SJSA1 (cell line): ENCODE data around the gene SLX1B. TPM values are rescaled to one million over a fixed set of nuclear protein-coding genes. Genes with fewer than 3 reads are reported as not detected.
A peak's percentile ranks its signal among the peaks of the same experiment; 100 is the strongest.
"Not testable (repeated sequence)": the region's sequence is repeated elsewhere in the genome, so short reads cannot be mapped to it uniquely, and the experiment has no call there.

Experiments used
- DNase-seq, 2 experiments: peaks; one replicate each; pipeline ENCODE4 v3.0.0-alpha.2; 2015 to 2020; ENCODE audit warnings: low spot score in 2 of 2, low read depth in 1 of 2
- H3K27ac ChIP-seq: fragments of 250-450 bp; sonication (Bioruptor Pico); 2 replicates; pipeline ENCODE4 v1.5.1; 2020; ENCODE audit warnings: mild to moderate bottlenecking, moderate library complexity
- H3K27me3 ChIP-seq: fragments of 250-450 bp; sonication (Bioruptor Pico); replicated peaks from 2 replicates; pipeline ENCODE4 v1.5.1; 2020; ENCODE audit warnings: mild to moderate bottlenecking, moderate library complexity
- H3K36me3 ChIP-seq: fragments of 250-450 bp; sonication (Bioruptor Pico); 2 replicates; pipeline ENCODE4 v1.5.1; 2020; ENCODE audit warnings: mild to moderate bottlenecking
- H3K4me1 ChIP-seq: fragments of 250-450 bp; sonication (Bioruptor Pico); replicated peaks from 2 replicates; pipeline ENCODE4 v1.6.1; 2021; ENCODE audit warnings: mild to moderate bottlenecking
- H3K4me3 ChIP-seq: fragments of 250-450 bp; sonication (Bioruptor Pico); 2 replicates; pipeline ENCODE4 v1.5.1; 2020; ENCODE audit warnings: mild to moderate bottlenecking
- H3K9me3 ChIP-seq: fragments of 250-450 bp; sonication (Bioruptor Pico); replicated peaks from 2 replicates; pipeline ENCODE4 v1.5.1; 2020; ENCODE audit warnings: mild to moderate bottlenecking
- total RNA-seq: library from RNA; depleted of rRNA; stranded (reverse); fragments of >200 nt; shearing (Covaris generic); gene quantifications from 2 replicates; pipeline ENCODE4 v1.2.3, GENCODE V29; 2014; rRNA removed

SLX1B gene
- 20.5 and 31.8 TPM in 2 replicates for total RNA-seq

DNA sequence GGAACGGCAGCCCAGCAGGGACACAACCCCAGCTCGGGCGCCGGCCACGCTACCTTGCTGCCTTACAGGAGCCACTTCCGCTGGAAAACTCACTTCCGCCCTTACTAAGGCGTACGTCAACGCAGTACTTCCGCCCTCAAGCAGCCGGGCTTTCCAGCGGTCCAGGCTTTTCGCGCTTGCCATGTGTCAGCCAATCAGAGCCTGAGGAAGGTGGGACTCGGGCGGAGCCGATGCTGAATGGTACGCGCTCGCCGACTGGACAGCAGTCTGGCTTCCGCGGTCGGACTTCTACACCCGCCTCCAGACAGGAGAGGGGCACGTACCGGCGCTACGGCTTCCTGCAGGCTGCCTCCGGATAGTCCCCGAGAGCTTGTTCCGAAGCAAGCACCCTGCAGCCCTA is at the start of gene SLX1B, which contains the start of gene BOLA2:
SLX1B (plus strand) TSS at position 265 of the 400 bp plus-strand sequence.
BOLA2 (minus strand) TSS at position 83 of the 400 bp plus-strand sequence. CDS start 98 bp downstream, outside the sequence.
- not testable (repeated sequence) for H3K27me3 ChIP-seq, H3K4me1 ChIP-seq, DNase-seq, H3K4me3 ChIP-seq, H3K9me3 ChIP-seq, H3K27ac ChIP-seq, H3K36me3 ChIP-seq

DNA sequence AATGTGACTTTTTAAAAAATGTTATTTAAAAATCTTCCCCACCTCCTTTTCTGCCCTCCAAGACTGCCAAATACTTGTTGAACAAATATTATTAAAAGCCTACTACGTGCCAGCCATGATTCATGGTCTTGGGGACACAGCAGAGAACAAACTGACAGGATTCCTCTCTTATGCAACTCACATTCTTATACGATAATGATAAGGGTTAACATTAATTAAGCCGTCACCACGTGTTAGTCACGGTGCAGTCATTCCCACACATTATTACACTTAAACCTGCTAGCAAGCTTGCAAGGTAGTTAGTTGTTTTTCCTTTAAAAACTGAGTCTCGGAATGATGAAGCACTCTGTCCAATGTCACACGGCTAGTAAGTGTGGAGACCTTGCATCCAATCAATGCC is 49.1 kb upstream of the SLX1B start:
- not testable (repeated sequence) for DNase-seq, H3K27me3 ChIP-seq, H3K4me3 ChIP-seq, H3K36me3 ChIP-seq, H3K9me3 ChIP-seq, H3K27ac ChIP-seq, H3K4me1 ChIP-seq

DNA sequence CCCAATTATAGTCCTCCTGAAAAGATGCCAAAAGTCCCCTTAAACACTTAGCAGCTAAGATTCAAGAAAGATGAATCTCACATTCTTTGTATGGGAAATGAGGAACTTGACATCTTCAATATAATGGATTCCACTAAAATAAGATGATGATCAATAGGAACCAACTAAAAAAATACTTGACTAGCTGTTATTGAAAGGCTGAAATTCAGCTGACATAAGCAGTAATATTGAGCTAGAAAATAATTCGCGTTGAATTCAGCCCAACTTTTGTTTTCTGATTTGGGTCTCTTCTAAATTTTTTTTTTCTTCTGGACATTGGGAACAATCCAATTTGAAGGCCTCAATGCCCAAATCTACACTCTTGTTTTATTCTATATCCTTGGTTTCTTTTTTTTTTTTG is 30.7 kb upstream of the SLX1B start:
- not testable (repeated sequence) for H3K4me1 ChIP-seq, H3K9me3 ChIP-seq, H3K4me3 ChIP-seq, H3K27ac ChIP-seq, DNase-seq, H3K36me3 ChIP-seq, H3K27me3 ChIP-seq

DNA sequence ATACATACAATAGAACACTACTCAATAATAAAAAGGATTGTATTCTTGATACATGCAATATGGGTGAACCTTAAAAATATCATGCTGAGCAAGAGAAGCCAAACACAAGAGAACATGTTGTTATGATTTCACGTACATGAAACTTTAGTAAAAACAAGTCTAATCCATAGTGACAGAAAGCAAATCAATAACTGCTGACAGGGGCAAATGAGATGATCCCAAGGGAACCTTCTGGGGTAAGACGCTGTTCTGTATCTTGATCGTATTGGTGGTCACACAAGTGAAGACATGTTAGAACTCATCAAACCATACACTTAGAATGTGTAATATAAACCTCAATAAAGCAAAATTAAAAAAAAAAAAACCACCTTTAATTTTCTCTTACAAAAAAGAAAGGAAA is 28.9 kb upstream of the SLX1B start:
- not testable (repeated sequence) for H3K36me3 ChIP-seq, H3K4me3 ChIP-seq, H3K4me1 ChIP-seq, H3K27me3 ChIP-seq, H3K27ac ChIP-seq, DNase-seq, H3K9me3 ChIP-seq

GRCh38 chr16:29453754-29454153 is 579 bp upstream of the SLX1B start:
- not testable (repeated sequence) for H3K27ac ChIP-seq, H3K9me3 ChIP-seq, H3K36me3 ChIP-seq, DNase-seq, H3K27me3 ChIP-seq, H3K4me1 ChIP-seq, H3K4me3 ChIP-seq

DNA sequence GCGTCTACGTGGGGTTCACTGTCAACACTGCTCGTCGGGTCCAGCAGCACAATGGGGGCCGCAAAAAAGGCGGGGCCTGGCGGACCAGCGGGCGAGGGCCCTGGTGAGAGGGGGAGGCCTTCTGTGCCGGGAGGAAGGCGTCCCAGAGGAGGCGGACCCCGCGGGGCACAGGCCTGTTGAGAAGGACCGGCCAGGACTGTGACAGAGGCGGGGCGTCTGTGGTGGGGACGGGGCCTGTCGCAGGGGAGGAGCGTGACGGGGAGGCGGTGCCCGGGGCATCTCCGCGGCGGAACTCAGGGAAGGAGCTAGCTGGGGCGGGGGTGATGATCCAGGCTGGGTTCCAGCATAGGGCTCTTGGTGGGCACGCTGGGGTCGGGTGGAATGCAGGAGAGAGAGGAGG is 495 bp downstream of the SLX1B start:
- not testable (repeated sequence) for DNase-seq, H3K36me3 ChIP-seq, H3K27ac ChIP-seq, H3K27me3 ChIP-seq, H3K9me3 ChIP-seq, H3K4me3 ChIP-seq, H3K4me1 ChIP-seq

DNA sequence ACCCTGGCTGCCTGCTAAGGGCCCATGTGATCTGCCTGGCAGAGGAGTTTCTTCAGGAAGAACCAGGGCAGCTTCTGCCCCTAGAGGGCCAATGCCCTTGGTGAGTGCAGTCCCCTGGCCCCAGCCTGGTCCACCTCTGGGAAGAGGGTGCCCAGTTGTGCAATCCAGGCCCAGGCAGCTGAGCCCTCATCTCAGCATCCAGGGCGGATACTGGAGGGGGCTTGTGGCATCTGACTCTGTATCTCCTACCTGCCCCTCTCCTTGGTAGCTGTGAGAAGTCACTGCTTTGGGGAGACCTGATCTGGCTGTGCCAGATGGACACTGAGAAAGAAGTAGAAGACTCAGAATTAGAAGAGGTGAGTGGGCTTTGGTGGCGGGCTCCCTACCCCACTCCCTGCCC is 3.3 kb downstream of the SLX1B start:
- H3K27me3 ChIP-seq, H3K27ac ChIP-seq, H3K9me3 ChIP-seq, H3K36me3 ChIP-seq, H3K4me1 ChIP-seq, H3K4me3 ChIP-seq, DNase-seq: not testable (repeated sequence)

DNA sequence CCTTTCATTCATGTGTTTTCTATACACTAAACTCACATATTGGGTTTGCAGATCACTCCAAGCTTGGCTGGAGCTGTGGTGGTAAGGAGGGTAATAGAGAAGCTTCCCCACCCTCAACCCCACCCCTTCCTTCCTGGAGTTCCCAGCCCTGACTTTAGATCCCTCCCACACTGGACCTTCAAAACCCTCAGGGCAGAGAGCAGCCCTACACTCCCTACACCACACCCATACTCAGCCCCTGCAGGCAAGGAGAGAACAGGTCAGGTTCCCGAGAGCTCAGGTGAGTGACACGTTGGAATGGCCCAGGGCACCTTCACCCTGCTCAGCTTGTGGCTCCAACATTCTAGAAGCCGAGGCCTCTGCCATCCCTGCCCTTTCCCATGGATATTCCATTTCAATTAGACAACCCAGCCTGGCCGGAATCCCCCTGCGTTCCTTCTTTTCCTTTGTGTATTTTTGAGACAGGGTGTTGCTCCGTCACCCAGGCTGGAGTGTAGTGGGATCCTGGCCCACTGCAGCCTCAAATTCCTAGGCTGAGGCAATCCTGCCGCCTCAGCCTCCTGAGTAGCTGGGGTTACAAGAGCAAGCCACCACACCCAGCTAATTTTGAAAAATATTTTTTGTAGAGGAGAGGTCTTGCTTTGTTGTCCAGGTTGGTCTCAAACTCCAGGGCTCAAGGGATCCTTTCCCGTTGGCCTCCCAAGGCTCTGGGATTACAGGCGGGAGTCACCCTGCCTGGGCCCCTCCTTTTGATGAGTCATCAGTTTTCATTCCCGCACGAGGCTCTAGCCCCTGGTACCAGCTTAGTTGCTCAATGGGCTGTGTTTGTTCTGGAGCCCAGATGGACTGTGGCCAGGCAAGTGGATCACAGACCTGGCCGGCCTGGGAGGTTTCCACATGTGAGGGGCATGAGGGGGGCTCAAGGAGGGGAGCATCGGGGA is 5.6 kb downstream of the SLX1B start, which contains the start of gene SULT1A4:
SULT1A4 (plus strand) TSS at position 208 of the 941 bp plus-strand sequence. CDS start 1,473 bp downstream, outside the sequence.
- not testable (repeated sequence) for H3K27ac ChIP-seq, H3K4me1 ChIP-seq, H3K27me3 ChIP-seq, H3K36me3 ChIP-seq, DNase-seq, H3K9me3 ChIP-seq, H3K4me3 ChIP-seq

DNA sequence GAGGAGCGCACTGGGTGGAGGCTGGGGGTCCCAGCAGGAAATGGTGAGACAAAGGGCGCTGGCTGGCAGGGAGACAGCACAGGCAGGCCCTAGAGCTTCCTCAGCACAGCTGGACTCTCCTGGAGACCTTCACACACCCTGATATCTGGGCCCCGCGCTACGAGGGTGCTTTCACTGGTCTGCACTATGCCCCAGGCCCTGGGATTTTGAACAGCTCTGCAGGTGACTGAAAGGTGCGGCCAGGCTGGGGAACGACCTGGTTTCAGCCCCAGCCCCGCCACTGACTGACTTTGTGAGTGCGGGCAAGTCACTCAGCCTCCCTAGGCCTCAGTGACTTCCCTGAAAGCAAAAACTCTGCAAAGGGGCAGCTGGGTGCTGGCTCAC is 6.3 kb downstream of the SLX1B start:
- not testable (repeated sequence) for H3K27ac ChIP-seq, H3K4me1 ChIP-seq, DNase-seq, H3K9me3 ChIP-seq, H3K36me3 ChIP-seq, H3K4me3 ChIP-seq, H3K27me3 ChIP-seq

GRCh38 chr16:29465985-29466824 is 11.9 kb downstream of the SLX1B start:
- not testable (repeated sequence) for DNase-seq, H3K36me3 ChIP-seq, H3K27me3 ChIP-seq, H3K4me1 ChIP-seq, H3K27ac ChIP-seq, H3K4me3 ChIP-seq, H3K9me3 ChIP-seq

GRCh38 chr16:29466904-29467303 is 12.6 kb downstream of the SLX1B start:
- H3K4me1 ChIP-seq, H3K4me3 ChIP-seq, H3K36me3 ChIP-seq, H3K27ac ChIP-seq, H3K27me3 ChIP-seq, DNase-seq, H3K9me3 ChIP-seq: not testable (repeated sequence)

DNA sequence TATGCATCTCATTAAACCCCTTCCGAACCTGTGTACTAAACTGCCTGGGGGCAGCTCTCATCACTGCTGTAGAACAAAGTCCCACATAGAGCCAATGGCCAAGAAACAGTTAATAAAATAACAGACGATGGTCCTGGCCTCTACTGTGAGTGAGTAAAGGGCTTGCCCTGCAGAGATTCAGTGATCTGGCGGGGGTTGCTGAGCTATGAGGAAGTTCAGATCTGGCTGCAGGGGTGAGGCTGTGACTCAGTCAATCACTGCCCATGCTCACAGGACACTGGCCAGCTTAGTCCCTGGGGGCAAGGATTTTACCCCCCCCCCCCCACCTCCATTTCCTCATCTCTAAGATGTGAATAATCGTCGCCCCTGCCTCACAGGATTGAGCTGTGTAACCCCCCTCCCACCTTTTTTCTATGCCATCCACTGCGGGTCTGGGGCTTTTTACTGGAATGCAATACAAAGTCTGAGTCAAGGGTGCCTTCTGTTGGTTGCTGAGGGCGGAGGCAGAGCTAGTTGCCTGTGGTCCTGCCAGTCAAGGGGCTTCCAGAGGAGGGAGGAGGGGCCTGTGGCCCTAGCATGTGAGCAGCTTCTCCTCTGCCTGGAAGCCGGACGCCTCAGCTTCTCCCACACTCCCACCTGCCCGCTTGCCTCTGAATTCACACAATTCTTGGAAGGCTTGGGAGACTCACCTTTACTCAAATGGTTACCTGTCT is 13.5 kb downstream of the SLX1B start:
- not testable (repeated sequence) for H3K27ac ChIP-seq, H3K9me3 ChIP-seq, H3K4me3 ChIP-seq, H3K27me3 ChIP-seq, DNase-seq, H3K36me3 ChIP-seq, H3K4me1 ChIP-seq

DNA sequence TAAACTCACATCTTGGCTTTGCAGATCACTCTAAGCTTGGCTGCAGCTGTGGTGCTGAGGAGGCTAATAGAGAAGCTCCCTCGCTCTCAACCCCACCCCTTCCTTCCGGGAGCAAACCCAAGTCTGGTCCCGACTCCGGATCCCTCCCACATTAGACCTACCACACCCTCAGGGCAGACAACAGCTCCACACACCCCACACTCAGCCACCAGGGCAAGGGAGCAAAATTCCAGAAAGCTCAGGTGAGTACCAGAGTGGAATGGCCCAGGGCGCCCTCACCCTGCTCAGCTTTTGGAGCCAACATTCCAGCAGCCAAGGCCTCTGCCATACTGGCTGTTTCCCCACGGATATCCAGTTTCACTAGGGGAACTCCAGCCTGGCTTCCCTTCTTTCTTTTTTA is 15.3 kb downstream of the SLX1B start:
- H3K4me1 ChIP-seq, H3K9me3 ChIP-seq, H3K27ac ChIP-seq, H3K27me3 ChIP-seq, H3K4me3 ChIP-seq, H3K36me3 ChIP-seq: not testable (repeated sequence)
- DNase-seq: peak in 1 of 2 experiments; percentile 34
